GM23338 (cell line): ENCODE data around the gene DOCK2.

Experiments
- CREB1 ChIP-seq: fragments of 250-450 bp; sonication (Bioruptor Pico); IDR thresholded peaks from 2 replicates; pipeline ENCODE4 v1.5.0; 2020; ENCODE audit warnings: low read depth, mild to moderate bottlenecking, moderate library complexity
- ETS1 ChIP-seq: IDR thresholded peaks from 2 replicates; pipeline ENCODE4 v1.6.1; 2016; ENCODE audit warnings: antibody characterized with exemption
- EZH2 ChIP-seq: fragments of 200-600 bp; sonication (generic); IDR thresholded peaks from one replicate; pipeline ENCODE4 v1.8.0; 2017; ENCODE audit warnings: antibody characterized with exemption, mild to moderate bottlenecking, low read depth; ENCODE audit not compliant: unreplicated experiment
- EZH2phosphoT487 ChIP-seq: fragments of 200-600 bp; sonication (generic); IDR thresholded peaks from one replicate; pipeline ENCODE4 v1.8.1; 2018; ENCODE audit warnings: antibody characterized with exemption; ENCODE audit not compliant: unreplicated experiment
- JUNB ChIP-seq: IDR thresholded peaks from one replicate; pipeline ENCODE4 v1.6.1; 2016; ENCODE audit warnings: antibody characterized with exemption; ENCODE audit not compliant: unreplicated experiment
- NANOG ChIP-seq: IDR thresholded peaks from 2 replicates; pipeline ENCODE4 v1.6.1; 2016; ENCODE audit warnings: antibody characterized with exemption, borderline replicate concordance
- POLR2AphosphoS5 ChIP-seq: IDR thresholded peaks from 2 replicates; pipeline ENCODE4 v1.6.1; 2016; ENCODE audit warnings: antibody characterized with exemption, low read depth
- TF ChIP-seq, protein P1 (sequence below), 2 experiments: fragments of 200-600 bp in 1 of 2; sonication (generic) in 1 of 2; conservative IDR thresholded peaks; 2 replicates each; pipeline versions ENCODE4 v1.5.1 to v1.6.1; 2016 to 2017; ENCODE audit warnings: antibody characterized with exemption in 2 of 2, low read depth in 2 of 2, mild to moderate bottlenecking in 2 of 2, moderate library complexity in 1 of 2
- TF ChIP-seq, protein P2 (sequence below): IDR thresholded peaks from one replicate; pipeline ENCODE4 v1.6.1; 2018; ENCODE audit warnings: antibody characterized with exemption; ENCODE audit not compliant: unreplicated experiment

GRCh38 chr5:169772256-169772655, 135.2 kb downstream of the DOCK2 start:
- TF ChIP-seq, protein P1, sequence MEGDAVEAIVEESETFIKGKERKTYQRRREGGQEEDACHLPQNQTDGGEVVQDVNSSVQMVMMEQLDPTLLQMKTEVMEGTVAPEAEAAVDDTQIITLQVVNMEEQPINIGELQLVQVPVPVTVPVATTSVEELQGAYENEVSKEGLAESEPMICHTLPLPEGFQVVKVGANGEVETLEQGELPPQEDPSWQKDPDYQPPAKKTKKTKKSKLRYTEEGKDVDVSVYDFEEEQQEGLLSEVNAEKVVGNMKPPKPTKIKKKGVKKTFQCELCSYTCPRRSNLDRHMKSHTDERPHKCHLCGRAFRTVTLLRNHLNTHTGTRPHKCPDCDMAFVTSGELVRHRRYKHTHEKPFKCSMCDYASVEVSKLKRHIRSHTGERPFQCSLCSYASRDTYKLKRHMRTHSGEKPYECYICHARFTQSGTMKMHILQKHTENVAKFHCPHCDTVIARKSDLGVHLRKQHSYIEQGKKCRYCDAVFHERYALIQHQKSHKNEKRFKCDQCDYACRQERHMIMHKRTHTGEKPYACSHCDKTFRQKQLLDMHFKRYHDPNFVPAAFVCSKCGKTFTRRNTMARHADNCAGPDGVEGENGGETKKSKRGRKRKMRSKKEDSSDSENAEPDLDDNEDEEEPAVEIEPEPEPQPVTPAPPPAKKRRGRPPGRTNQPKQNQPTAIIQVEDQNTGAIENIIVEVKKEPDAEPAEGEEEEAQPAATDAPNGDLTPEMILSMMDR (conservative IDR thresholded peaks at IDR 0.05; ENCODE audit: low read depth in 2 of 2): no peak
- TF ChIP-seq EZH2phosphoT487 (no peak), POLR2AphosphoS5 (no peak), CREB1 (CRISPR knock-in tag) (no peak), EZH2 (no peak), NANOG (no peak), ETS1 (no peak), JUNB (no peak)
- TF ChIP-seq, protein P2, sequence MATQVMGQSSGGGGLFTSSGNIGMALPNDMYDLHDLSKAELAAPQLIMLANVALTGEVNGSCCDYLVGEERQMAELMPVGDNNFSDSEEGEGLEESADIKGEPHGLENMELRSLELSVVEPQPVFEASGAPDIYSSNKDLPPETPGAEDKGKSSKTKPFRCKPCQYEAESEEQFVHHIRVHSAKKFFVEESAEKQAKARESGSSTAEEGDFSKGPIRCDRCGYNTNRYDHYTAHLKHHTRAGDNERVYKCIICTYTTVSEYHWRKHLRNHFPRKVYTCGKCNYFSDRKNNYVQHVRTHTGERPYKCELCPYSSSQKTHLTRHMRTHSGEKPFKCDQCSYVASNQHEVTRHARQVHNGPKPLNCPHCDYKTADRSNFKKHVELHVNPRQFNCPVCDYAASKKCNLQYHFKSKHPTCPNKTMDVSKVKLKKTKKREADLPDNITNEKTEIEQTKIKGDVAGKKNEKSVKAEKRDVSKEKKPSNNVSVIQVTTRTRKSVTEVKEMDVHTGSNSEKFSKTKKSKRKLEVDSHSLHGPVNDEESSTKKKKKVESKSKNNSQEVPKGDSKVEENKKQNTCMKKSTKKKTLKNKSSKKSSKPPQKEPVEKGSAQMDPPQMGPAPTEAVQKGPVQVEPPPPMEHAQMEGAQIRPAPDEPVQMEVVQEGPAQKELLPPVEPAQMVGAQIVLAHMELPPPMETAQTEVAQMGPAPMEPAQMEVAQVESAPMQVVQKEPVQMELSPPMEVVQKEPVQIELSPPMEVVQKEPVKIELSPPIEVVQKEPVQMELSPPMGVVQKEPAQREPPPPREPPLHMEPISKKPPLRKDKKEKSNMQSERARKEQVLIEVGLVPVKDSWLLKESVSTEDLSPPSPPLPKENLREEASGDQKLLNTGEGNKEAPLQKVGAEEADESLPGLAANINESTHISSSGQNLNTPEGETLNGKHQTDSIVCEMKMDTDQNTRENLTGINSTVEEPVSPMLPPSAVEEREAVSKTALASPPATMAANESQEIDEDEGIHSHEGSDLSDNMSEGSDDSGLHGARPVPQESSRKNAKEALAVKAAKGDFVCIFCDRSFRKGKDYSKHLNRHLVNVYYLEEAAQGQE: no peak
